Suprapubic skin (tissue), 3 donors: ENCODE data around the gene ATF6B.

Source experiments
- EP300 ChIP-seq: sonication (generic); formaldehyde crosslinking; IDR thresholded peaks from one replicate; pipeline ENCODE4 v1.6.1; 2017; ENCODE audit warnings: antibody characterized with exemption
- POLR2A ChIP-seq, 2 donors: fragments of 450-650 bp; IDR thresholded peaks; one replicate each; pipeline ENCODE4 v1.6.1; 2017; ENCODE audit warnings: antibody characterized with exemption in 2 of 2, mild to moderate bottlenecking in 2 of 2, moderate library complexity in 2 of 2
- TF ChIP-seq, protein P1 (sequence below), 2 donors: fragments of 200-600 bp in 1 of 2; fragments of 450-650 bp in 1 of 2; sonication (generic) in 1 of 2; IDR thresholded peaks; one replicate each; pipeline ENCODE4 v1.5.1; 2016 to 2019; ENCODE audit warnings: antibody characterized with exemption in 2 of 2, mild to moderate bottlenecking in 1 of 2, moderate library complexity in 1 of 2

GRCh38 chr6:32120573-32121059 lies 7.4 kb downstream of the ATF6B start:
- TF ChIP-seq, protein P1, sequence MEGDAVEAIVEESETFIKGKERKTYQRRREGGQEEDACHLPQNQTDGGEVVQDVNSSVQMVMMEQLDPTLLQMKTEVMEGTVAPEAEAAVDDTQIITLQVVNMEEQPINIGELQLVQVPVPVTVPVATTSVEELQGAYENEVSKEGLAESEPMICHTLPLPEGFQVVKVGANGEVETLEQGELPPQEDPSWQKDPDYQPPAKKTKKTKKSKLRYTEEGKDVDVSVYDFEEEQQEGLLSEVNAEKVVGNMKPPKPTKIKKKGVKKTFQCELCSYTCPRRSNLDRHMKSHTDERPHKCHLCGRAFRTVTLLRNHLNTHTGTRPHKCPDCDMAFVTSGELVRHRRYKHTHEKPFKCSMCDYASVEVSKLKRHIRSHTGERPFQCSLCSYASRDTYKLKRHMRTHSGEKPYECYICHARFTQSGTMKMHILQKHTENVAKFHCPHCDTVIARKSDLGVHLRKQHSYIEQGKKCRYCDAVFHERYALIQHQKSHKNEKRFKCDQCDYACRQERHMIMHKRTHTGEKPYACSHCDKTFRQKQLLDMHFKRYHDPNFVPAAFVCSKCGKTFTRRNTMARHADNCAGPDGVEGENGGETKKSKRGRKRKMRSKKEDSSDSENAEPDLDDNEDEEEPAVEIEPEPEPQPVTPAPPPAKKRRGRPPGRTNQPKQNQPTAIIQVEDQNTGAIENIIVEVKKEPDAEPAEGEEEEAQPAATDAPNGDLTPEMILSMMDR (IDR thresholded peaks at IDR 0.05) = no peak
- no peak for TF ChIP-seq EP300
- TF ChIP-seq POLR2A (IDR thresholded peaks at IDR 0.05) = no peak
